ENCODE data around the gene NRXN3.

- no peak for TF ChIP-seq POLR2A (IDR thresholded peaks at IDR 0.05)
- TF ChIP-seq EP300 (IDR thresholded peaks at IDR 0.05), result no peak
Observed at GRCh38 chr14:78157494-78158437, 12.4 kb upstream of the NRXN3 start.

Data from stomach (tissue), 4 donors.